Right renal pelvis (tissue), 4 donors: ENCODE data around the gene TTC7B. TPM values are rescaled to one million over a fixed set of nuclear protein-coding genes. Genes with fewer than 3 reads are reported as not detected.
A peak's percentile ranks its signal among the peaks of the same experiment; 100 is the strongest.

Source experiments
- DNase-seq, 4 donors: peaks; one replicate each; pipeline ENCODE4 v3.0.0-alpha.2; 2013; ENCODE audit warnings: low read depth in 4 of 4, low spot score in 3 of 4, missing footprints in 1 of 4
- polyA plus RNA-seq, 4 donors: library from polyadenylated mRNA; unstranded; fragments of 120-200 nt; gene quantifications; one replicate each; pipeline ENCODE4 v1.2.1, GENCODE V29; 2013; ENCODE audit not compliant: insufficient read length in 4 of 4

TTC7B gene
- polyA plus RNA-seq, 4 donors, result 45.5 to 56.3 (median 47.5) TPM

DNA sequence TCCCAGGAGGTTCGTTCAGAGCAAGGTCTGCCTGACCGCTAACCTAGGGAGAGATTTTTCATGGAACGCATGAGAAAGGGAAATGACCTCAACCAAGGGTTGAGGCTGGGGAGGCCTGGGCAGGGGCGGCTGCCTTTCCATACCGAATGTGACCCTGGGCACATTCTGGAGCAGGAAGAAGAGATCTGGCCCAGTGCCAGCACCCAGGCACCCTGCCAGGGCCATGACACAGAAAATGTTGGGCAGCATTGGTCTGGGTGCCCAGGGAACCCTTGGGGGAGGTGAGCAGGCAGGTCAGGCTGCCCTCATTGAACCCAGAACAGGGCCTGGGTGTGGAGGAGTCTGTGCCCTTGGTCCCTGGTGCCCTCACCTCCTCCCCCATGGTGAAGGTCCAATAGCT is 312.6 kb downstream of the TTC7B start:
- no peak for DNase-seq

DNA sequence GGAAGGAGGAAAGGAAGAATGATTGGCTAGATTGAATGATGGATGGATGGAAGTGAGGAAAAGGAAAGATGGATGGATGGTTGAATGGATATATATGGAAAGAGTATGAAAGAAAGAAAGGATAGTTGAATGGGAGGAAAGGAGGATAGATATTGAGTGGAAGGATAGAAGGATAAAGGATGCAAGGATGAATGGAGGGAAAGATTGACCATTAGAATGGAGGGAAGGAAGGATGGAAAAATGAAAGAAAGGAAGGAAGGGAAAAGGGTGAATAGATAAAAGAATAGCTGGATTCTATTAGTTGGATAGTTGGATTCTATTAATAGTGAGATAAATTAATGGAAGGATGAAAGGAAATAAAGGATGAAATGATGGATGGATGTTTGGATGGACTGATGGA is 313.5 kb downstream of the TTC7B start:
- no peak for DNase-seq

DNA sequence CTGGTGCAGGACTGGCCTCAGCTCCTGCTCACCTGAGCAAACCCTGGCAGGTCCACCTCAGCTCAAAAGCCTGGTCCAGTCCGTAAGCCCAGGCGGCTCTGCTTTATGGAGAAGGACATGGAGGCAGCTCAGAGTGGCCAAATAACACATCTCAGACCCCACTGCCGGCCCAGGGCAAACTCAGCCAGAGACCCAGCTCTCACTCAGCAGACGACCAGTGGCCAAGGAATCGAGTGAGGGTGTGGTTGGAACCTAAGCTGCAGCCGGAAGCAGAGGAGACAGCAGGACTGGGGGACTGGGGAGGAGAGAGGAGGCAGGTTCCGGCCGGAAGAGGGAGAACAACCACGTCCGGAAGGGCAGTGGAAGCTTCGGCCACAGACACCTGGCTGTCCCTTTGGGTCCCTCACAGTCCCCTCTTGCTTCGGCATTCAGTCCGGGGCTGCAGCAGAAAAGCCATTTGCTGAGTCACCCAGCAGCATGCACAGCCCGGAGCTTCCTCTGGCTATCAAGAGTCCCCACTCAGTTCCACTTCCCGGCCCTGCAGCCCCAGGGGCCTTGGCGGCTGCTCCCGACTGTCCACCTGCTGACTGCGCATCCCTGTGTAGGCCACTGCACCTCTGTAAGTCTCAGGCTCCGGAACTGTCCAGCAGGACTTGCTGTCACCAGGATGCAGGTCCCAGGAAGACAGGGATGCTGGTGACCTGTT is 315.4 kb downstream of the TTC7B start:
- DNase-seq, result no peak

DNA sequence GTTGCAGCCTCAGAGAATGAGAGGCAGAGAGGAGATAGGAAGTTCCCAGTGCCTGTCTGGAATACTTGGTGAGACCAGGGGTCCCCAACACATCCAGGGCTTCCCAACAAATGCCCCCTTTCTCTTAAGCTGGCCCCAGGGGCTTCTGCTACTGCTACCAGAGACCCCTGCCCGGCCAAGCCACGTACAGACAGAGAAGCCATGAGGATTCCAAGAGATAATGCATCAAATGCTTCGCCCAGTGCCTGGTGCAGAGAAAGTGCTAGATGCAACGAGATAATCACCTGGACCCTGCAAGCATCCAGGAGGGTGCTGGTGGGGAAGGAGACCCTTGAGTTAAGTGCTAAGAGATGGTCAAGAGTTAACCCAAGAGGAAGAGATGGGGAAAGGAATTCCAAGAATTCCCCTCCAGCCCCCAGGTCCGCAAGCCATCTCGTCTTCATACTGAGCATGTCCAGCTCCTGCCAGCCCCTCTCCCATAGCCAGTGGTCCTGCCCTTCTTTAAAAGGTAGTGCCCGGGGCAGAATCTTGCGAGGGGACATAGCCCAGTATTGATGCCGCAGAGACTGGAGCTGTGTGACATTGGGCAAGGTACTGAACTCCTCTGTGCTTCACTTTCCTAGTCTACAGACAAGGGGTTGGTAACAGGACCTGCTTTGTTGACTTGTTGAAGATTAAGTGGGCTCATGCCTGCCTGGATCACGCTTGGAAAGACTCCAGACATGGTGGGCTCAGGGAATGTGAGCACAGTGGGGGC is 316.1 kb downstream of the TTC7B start:
- DNase-seq, result no peak

DNA sequence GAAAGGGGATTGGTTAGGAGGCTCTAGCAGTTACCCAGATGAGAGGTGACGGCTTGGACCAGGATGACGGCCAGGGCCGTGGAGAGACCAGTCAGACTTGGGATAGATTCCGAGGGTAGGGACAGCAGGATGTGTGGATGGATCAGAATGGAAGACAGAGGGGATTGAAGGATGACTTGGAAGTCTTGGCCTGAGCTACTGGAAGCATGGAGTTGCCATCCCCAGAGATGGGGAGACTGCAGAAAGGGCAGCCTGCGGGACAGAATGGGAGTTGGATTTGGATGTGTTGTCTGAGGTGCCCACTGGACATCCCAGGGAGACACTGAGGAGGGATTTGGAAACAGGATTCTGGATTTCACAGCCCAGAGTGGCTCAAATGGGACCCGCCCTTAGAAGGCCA is 317.1 kb downstream of the TTC7B start:
- DNase-seq, result no peak

DNA sequence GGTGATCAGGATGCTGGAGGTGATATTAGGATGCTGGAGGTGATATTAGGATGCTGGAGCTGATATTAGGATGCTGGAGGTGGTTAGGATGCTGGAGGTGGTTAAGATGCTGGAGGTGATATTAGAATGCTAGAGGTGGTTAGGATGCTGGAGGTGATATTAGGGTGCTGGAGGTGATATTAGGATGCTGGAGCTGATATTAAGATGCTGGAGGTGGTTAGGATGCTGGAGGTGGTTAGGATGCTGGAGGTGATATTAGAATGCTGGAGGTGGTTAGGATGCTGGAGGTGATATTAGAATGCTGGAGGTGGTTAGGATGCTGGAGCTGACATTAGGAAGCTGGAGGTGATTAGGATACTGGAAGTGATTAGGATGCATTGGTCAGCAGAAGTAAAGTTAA is 318.0 kb downstream of the TTC7B start:
- no peak for DNase-seq

DNA sequence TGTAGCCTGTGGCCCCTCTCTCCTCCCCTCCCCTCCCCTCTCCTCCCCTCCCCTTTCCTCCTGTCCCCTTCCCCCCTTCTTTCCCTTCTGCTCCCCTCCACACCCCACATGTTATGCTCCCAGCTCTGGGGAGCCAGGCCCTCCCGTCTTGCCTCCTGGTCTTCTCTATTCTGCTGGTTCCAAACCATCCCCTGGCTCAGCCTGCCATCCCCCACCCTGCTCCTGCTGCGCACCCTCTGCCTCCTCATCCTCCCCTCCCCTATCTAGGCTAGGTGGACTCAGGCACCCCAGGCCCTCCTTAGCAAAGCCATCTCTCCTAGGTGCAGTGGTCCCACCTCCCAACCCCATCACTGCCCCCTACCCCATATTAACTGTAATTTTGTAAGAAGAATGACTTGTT is 319.9 kb downstream of the TTC7B start:
- no peak for DNase-seq

DNA sequence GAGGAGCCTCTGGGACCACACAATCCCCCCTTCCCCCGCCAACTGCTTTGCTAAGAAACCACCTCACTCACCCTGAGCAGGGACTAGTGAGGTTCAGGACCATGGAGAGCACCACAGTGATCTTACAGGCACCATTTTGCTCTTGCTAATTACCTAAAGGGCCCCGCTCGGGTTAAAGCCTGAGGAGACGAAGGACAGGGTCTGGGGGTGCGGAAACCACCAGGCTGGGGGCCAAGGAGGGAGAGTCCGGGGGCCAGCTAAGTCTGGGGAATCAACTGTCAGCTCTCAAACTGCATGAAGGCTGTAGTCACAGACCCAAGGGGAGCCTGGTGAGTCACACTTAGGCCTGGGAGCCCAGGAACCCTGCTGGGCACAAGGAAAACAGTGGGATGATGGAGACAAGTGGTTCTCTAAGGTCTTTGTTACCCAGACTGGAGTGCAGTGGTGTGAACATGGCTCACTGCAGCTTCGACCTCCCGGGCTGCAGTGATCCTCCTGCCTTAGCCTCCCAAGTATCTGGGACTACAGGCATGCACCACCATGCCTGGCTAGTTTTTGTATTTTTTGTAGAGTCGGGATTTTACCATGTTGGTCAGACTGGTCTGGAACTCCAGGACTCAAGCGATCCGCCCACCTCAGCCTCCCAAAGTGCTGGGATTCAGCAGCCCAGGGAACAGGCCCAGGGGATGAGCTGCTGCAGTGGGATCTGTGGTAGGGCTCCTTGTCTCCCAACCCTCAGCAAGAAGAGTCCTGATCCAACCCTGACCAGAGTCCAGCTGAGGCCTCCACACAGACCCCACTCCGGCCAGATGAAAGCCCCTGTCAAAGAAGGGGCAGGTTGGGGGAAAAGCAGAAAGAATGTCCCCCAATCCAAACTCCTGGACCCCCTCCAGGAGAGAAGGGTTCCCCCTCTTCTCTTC is 320.6 kb downstream of the TTC7B start:
- peak; percentile 75 to 87 (median 80) for DNase-seq

DNA sequence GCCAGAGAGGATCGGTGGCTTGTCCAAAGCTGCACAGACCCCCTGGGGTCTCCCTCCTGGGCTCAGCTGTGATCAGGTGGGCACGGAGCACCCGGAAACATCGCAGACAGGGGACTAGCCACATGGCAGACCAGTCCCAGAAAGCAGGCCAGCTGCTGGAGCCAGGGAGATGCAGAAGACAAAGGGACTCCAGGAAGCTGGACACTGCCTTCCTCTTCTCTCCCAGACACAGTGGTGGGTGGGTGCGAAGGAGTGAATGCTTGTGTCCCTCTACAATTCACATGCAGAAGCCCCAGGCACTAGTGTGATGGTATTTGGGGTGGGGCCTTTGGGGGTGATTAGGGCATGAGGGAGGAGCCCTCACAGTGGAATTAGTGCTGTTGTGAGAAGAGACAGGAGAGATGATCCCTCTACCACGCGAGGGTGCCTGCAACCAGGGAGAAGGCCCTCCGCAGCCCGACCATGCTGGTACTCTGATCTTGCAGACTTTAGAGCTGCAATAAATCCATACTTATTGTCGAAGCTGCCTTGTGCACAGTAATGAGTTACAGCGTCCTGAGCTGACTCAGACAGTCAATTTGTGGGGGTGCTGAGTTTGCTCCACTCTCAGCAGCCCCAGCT is 324.2 kb downstream of the TTC7B start:
- no peak for DNase-seq

DNA sequence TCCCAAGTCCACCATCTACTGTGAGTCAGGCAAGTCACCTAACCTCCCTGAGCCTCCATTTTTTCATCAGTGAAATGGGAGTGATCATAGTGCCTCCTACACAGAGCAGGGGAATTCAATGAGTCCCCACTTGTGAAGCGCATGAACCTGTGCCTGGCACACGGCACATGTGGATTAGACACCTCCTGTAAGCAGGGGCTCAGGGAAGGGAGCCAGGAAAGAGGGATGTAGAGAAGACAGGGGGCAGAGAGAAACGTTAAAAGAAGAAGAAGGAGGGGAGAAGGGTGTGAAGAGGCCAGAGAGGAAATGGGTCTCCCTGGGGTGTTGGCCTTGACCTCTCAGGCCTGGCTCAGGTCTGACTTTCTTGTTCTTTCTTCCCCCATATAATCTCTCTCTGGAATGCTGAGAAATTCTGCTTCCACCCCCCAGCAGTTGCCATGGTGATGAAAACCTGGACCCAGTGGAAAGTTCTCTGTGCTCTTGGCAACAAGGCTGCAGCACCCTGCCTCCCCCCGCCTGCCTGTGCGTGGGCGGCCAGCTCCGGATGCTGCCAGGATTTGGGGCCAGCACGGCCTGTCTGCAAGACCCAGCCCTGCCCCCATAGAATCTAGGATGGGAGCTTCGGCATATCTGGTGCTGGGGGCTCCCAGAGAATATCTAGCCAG is 324.9 kb downstream of the TTC7B start:
- no peak for DNase-seq

DNA sequence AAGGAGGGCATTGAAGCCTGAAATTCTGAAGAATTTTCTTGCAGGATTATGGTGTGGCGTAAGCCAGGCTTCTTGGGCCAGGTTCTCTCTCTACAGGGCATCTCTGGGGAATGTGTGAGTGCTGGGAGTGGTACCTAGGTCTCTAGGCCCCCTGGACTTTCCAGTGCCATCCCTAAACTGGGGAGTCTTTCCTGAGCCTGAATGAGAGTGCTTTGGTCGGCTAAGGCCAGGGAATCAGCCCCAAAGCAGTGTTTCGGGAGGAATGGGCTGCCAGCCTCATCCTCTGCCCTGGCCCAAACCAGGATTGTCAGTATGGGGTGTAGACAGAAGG is 325.5 kb downstream of the TTC7B start:
- no peak for DNase-seq

DNA sequence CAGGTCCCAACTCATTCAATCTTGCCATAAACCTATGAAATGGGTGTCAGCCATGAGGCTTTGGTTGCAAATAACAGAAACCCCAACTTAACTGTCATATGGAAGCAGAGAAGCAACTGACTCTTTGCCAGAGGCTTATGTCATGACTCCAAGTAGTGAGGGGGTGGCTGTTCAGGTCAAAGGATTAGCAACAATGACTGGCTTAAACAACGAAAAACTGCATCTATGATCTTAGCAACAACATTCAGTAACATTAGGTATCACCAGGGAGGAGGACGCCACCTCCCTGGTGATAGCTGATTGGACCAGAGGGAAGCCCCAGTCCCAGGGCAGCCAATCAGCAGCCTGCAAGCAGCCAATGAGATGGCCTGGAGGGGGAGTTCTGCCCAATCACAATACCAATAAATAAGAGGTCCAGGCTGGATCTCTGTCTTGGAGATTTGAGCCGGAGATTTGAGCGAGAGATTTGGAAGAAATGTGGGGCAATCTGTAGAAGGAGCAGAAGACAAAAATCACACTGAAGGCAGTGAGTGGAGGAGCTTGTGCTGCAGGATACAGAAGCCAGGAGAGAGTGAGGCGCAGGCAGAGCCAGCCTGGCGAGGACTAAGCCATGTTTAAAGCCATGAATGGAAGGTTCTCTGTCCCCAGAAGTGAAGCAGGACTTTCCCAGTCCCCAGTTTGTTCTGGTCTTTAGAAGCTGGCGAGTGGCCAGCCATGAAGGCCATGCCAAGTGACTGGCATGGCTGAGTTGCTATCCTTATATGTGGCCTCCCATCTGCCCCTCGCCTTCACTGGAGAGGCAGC is 326.1 kb downstream of the TTC7B start:
- no peak for DNase-seq

DNA sequence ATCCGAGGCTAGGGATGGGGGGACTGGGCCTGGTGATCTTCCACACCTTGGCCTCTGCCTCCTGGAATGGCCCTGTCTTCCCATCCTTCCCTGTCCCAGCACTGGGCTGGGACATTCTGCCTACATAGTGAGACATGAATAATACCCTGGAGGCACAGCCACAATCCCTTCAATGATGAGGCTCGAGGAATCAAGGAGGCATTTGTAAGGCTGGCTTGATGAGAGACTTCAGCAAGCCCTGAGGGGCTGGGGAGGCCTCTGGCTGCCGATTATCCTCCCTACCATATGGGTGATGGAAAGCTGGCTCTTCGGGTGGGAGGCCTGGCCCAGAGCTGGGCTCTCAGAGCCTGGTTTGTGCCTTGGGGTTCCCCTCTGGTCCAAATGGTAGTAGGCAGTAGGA is 326.9 kb downstream of the TTC7B start:
- DNase-seq, result no peak

DNA sequence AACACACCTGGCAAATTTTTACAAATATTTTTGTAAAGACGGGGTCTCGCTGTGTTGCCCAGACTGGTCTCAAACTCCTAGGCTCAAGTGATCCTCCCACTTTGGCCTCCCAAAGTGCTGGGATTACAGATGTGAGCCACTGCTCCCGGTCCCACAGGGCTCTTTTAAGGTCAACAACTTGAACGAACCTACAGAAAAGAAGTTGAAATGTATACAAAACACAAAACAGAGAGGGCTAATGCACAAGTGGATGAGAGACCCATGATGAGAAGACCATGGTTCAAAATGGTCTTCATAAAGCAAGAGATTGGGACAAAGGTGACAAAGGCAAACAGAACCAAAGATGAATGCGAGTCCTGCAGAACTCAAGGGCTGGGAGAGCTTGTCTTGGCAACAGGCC is 328.0 kb downstream of the TTC7B start:
- DNase-seq, result no peak

DNA sequence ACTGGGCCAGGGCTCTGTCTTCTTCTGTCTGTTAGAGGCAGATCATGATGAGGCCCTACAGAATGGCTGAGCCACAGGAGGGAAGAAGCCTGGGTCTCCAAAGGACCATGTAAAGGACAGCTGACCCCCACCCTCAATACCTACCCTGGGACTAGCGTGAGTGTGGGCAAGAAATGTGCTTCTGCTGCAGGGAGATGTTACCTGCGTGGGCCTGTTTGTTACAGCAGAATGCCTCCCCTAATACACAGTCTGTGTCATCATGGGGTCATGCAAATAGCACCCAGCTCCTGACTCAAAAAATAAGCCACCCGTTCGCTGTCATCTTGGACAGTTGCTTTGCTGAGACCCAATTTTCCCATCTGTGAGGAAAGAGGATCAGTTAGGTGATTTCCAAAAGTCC is 328.8 kb downstream of the TTC7B start:
- no peak for DNase-seq

DNA sequence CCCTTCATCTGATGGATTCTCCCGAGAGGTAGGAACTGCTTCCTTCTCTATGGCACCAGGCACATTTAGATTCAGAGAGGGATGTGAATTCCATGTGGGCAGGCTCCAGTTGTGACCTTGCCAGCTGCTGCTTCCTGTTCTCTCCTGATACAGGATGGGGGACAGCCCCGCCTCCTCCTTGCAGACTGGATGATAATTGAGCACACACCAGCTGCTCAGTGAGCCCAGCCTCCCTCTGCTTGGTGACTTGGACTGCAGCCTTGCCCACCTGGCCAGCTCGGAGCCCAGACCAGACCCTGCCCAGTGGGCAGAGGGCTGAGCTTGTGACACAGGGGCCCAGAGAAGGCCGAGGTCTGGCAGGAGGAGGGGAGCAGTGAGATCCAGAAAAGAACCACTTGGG is 329.2 kb downstream of the TTC7B start:
- DNase-seq, result no peak

DNA sequence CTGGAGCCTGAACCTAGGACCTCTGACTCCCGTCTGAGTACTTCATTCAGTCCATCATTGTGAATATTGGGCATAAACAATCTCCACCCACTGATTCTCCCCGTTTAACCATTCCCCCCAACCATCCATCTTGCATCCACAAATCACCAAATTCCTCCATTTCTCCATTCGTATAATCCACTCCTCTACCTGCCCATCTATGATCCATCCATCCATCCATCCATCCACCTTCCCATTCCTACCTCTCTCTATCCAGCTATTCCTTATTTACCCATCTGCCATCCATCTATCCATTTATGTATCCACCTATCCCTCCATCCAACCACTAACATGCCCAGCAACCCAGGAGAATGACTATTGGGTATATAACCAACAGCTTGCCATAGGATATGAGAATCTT is 331.9 kb downstream of the TTC7B start:
- DNase-seq, result no peak

DNA sequence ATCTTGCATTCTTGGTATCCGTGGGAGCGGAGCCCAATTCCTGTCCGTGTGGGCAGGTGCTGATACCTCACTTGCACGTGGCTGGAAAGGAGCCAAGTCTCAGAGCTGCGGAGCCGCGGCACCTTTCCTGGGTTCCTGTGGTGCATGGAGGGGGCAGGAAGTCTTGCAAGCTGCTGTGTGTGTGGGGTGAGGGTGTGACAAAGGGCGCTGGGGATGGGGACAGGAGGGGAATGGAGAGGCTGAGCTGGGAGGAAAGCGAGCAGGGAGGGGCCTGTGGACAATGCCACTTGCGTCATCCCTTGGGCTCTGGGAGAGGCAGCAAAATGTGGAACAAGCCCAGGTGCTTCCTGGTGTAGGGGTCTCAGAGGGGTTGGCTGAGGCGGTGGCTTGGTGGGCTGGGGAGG is 332.7 kb downstream of the TTC7B start:
- no peak for DNase-seq

DNA sequence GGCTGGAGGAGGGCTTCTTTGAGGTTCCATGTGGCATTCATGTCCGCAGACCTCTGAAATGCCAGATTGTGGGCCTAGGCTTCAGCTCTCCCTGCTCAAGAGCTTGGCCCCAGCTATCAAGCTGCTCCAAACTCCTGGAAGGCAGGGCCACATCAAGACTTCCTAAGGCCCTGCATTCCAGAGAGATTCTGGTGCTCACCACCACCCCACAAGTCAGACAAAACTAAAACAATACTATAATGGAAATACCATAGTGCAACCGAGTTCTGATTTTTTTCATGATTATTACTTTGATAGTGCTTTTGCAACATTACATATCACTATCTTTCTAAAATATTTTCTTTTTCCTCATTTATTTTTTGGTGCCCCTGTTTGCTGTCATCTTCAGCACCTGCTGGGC is 333.1 kb downstream of the TTC7B start:
- no peak for DNase-seq

DNA sequence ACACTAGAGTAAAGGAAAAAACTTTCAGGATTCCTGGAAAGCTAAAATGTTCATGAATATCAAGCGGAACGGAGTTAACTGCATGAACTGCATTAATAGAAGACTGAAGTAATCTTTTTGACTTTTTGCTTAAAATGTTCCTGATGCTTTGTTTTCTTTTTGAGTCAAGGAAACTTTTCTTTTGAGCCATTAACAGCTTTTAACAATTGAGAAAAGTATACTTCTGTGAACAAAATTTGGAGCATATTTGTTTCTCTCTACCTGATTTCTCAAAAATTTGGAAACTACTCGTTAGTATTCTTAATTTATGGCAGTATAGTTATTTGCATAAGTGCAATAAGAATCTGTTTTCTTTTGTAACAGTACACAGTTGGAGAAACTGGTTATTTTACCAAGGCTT is 340.9 kb downstream of the TTC7B start:
- no peak for DNase-seq
